GM21619 (cell line): ENCODE data around the gene RNASE4.
A peak's percentile ranks its signal among the peaks of the same experiment; 100 is the strongest.
"Not testable (repeated sequence)": the region's sequence is repeated elsewhere in the genome, so short reads cannot be mapped to it uniquely, and the experiment has no call there.

ENCODE experiments used
- ATAC-seq: cut with Tn5 transposase; IDR thresholded peaks from one replicate; pipeline ENCODE4 v1.9.1; 2021; ENCODE audit not compliant: unreplicated experiment

RNASE4 gene

DNA sequence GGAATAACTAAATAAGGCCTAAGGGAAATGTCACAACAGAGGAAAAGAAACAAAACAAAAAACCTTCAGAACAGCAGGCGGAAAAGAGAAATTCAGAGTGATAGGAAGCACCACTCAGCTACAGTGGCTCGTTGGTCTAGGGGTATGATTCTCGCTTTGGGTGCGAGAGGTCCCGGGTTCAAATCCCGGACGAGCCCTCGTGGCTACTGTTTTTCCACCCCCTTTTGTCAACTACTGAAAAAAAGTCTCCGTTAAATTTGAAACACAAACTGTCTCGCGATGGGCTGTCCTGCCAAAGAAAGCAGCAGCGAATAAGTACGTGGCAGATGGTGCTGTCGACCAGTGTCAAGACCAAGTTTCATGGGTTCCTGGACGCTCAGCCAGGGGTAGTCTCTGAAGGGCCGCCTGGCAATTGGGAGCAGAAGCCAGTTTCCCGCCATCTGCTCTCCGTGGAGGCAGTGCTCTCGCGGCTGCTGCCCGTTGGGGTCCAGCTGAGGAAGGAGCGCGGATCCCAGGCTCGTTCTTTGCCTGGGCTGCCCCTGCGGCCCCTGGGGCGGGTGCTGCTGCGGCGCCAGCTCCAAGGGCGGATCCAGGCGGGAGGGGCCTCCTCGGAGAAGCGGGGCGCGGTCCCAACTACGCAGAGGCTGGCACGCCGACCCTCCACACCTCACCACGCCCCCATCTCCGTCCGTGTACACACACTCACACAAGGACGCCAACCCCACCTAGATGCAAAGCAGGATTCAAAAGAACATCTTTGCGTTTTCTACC, at the start of gene RNASE4:
RNASE4 (plus strand) TSS at position 670 of the 771 bp plus-strand sequence. CDS start 14,812 bp downstream, outside the sequence.
- peak; percentile 28 for ATAC-seq

GRCh38 chr14:20641591-20641990, 42.8 kb upstream of the RNASE4 start, which contains the start of gene OR6S1:
Gene OR6S1, minus strand, starts transcription at chr14:20641691. Its CDS starts 0 bp downstream, at chr14:20641691.
- no peak for ATAC-seq

DNA sequence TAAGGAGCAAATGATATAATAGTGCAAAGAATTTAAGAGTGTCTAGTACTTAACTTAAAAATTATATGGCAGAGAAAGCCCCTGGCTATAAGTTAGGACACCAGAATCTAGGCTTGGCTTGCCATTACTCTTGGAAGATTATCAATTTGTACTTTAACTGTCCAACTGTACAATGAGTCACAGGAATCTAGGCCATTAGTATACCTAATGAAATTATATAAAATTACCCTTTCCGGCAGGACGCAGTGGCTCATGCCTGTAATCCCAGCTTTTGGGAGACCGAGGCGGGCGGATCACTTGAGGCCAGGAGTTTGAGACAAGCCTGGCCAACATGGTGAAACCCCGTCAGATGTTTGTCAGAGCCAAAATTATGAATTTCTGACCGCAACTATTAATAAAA, 42.2 kb upstream of the RNASE4 start:
- no peak for ATAC-seq

GRCh38 chr14:20642755-20643154, 41.6 kb upstream of the RNASE4 start:
- ATAC-seq: not testable (repeated sequence)

- ATAC-seq: no peak
Observed at GRCh38 chr14:20644520-20644919, 39.8 kb upstream of the RNASE4 start.

DNA sequence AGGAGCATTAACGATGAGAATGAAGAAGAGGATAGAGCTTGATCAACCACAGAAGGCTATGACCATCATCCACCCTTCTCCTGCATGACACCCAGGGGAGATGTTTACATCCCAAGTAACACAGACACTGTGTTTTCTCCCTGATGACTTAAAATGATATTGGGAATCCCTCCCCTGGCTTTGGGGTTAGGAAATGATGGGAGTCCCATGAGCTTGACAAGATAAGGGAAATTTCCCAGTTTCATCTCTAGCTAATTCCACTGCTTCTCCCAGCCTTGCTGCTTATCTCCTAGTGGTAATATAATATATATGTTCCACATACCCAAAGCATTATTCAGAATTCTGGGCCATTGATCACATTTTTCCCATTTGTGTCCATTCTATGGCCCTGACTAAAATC, 38.9 kb upstream of the RNASE4 start:
- no peak for ATAC-seq

- ATAC-seq: no peak
Observed at GRCh38 chr14:20652996-20653975, 31.1 kb upstream of the RNASE4 start.

GRCh38 chr14:20655851-20656250, 28.5 kb upstream of the RNASE4 start:
- no peak for ATAC-seq

GRCh38 chr14:20656274-20656673, 28.1 kb upstream of the RNASE4 start:
- no peak for ATAC-seq

GRCh38 chr14:20657216-20658211, 26.8 kb upstream of the RNASE4 start:
- ATAC-seq: no peak

GRCh38 chr14:20658246-20658645, 26.1 kb upstream of the RNASE4 start:
- no peak for ATAC-seq

DNA sequence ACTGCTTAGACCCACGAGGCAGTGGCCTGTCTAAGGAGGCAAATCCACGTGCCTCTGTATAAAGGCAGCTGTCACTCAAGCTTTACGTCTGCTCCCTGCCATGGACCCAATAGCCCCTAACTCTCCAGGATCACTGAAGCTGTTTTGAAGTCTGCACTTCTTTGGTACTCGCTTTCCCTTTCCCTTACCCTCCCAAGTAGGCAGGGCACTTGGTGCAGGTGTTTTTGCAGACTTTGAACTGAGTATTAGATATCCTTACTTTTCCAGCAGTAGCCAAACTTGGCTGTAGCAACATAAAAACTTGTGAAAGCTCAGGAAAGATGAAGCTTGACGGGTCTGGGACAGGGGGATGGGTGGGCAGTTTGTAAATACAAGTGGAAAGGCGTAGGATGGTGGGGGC, 25.0 kb upstream of the RNASE4 start:
- no peak for ATAC-seq

- no peak for ATAC-seq
Observed at GRCh38 chr14:20659813-20660395, 24.5 kb upstream of the RNASE4 start.

- no peak for ATAC-seq
Observed at GRCh38 chr14:20661197-20661596, 23.2 kb upstream of the RNASE4 start.

- ATAC-seq: peak; percentile 47
Observed at GRCh38 chr14:20662968-20663732, 21.2 kb upstream of the RNASE4 start.

DNA sequence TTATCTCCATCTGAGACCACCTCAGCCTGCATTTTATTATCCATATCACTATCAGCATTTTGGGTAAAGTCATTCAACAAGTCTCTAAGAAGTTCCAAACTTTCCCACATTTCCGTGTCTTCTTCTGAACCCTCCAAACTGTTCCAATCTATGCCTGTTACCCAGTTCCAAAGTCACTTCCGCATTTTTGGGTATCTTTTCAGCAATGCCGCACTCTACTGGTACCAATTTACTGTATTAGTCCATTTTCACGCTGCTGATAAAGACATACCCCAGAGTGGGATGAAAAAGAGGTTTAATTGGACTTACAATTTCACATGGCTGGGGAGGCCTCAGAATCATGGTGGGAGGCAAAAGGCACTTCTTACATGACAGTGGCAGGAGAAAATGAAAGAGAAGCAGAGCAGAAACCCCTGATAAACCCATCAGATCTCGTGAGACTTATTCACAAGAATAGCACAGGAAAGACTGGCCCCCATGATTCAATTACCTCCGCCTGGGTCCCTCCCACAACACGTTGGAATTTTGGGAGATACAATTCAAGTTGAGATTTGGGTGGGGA, 17.9 kb upstream of the RNASE4 start:
- not testable (repeated sequence) for ATAC-seq

DNA sequence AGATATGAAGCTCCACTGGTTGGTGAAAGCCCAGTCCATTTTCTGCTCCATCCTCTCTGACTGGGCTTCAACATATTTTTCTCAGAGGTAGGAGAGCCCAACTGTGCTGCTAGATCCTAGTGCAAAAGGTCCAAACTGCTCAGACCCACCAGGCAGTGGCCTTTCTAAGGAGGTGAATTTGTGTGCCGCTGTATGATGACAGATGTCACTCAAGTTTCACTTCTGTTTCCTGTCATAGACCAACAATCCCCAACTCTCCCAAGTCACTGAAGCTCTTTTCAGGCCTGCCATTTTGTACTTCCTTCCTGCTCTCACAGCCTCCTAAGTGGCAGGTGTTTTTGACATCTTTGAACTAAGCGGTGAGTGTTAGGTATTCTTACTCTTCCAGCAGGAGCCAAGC, 16.4 kb upstream of the RNASE4 start:
- peak; percentile 73 for ATAC-seq

DNA sequence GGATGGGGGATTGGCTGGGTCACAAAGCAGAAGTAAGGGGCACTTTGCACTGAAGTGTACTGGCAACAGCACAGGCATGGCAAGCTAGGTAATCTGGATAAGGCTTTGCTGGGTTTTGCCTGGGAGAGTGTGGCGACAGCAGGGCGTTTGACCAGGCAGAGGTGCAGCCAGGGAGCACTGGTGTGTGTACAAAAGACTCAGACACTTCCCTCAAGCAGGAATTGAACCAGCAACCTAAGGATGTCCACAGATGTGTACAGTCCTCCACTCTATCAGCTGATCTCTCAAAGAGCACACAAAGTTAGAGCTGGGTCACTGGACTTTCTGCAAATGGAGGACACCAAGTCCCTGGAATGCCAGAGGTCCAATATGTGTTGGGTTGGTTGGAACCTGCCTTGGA, 15.4 kb upstream of the RNASE4 start:
- ATAC-seq: no peak
